Endothelial cell of umbilical vein (primary cell): Measurements from ENCODE around the gene MAMDC2.

ENCODE experiments used
- EZH2 ChIP-seq: IDR thresholded peaks from 2 replicates; pipeline ENCODE4 v1.6.1; 2012; ENCODE audit warnings: borderline replicate concordance, low read depth, mild to moderate bottlenecking, moderate library complexity, low read length, inconsistent platforms; ENCODE audit not compliant: severe bottlenecking
- POLR2A ChIP-seq: IDR thresholded peaks from 2 replicates; pipeline ENCODE4 v1.6.1; 2012; ENCODE audit warnings: low read depth, mild to moderate bottlenecking, control low read depth, low read length
- TF ChIP-seq, protein P1 (sequence below), 2 donors: IDR thresholded peaks; 1 replicate in 1 of 2; 2 replicates in 1 of 2; pipeline ENCODE4 v1.5.1; 2011; ENCODE audit warnings: low read length in 2 of 2, mild to moderate bottlenecking in 2 of 2, moderate library complexity in 2 of 2, control low read depth in 1 of 2, inconsistent platforms in 1 of 2, low read depth in 1 of 2; ENCODE audit not compliant: insufficient read depth in 1 of 2; ENCODE audit errors: extremely low read depth in 1 of 2
- TF ChIP-seq, protein P2 (sequence below): IDR thresholded peaks from 2 replicates; pipeline ENCODE4 v1.6.1; 2011; ENCODE audit not compliant: insufficient read depth, insufficient read length

DNA sequence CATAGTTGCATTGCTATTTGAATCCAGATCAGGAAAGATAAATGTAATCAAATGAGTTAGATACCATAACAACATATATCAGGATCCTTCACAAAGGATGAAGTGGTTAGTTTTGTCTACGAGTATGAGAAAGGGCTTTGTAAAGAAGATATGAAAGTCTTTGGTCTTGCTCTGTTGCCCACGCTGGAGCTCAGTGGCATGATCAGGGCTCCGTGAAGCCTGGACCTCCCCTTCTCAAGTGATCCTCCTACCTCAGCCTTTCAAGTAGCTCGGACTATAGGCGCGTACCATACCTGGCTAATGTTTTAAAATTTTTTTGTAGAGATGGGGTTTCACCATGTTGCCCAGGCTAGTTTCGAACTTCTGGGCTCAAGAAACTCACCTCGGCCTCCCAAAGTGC, 217.0 kb downstream of the MAMDC2 start:
- TF ChIP-seq EZH2, result no peak
- TF ChIP-seq, protein P1, sequence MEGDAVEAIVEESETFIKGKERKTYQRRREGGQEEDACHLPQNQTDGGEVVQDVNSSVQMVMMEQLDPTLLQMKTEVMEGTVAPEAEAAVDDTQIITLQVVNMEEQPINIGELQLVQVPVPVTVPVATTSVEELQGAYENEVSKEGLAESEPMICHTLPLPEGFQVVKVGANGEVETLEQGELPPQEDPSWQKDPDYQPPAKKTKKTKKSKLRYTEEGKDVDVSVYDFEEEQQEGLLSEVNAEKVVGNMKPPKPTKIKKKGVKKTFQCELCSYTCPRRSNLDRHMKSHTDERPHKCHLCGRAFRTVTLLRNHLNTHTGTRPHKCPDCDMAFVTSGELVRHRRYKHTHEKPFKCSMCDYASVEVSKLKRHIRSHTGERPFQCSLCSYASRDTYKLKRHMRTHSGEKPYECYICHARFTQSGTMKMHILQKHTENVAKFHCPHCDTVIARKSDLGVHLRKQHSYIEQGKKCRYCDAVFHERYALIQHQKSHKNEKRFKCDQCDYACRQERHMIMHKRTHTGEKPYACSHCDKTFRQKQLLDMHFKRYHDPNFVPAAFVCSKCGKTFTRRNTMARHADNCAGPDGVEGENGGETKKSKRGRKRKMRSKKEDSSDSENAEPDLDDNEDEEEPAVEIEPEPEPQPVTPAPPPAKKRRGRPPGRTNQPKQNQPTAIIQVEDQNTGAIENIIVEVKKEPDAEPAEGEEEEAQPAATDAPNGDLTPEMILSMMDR (IDR thresholded peaks at IDR 0.05; ENCODE audit: extremely low read depth in 1 of 2, insufficient read depth in 1 of 2, low read depth in 1 of 2, low read length in 2 of 2), result no peak
- TF ChIP-seq, protein P2, sequence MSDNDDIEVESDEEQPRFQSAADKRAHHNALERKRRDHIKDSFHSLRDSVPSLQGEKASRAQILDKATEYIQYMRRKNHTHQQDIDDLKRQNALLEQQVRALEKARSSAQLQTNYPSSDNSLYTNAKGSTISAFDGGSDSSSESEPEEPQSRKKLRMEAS, result no peak
- no peak for TF ChIP-seq POLR2A
